Tibial artery (tissue), 4 donors: ENCODE results near the gene PRR14L.

ENCODE experiments used
- DNase-seq, 2 donors: peaks; one replicate each; pipeline ENCODE4 v3.0.0-alpha.2; 2019
- H3K27ac ChIP-seq, 2 donors: fragments of 200-600 bp; sonication (generic) in 1 of 2; 1 replicate in 1 of 2; 2 replicates in 1 of 2; pipeline ENCODE4 v1.5.1; 2018 to 2019; ENCODE audit warnings: mild to moderate bottlenecking in 1 of 2
- H3K27me3 ChIP-seq, 2 donors: fragments of 200-600 bp; sonication (generic) in 1 of 2; one replicate each; pipeline versions ENCODE4 v1.5.1 to v1.6.0; 2016 to 2019
- H3K36me3 ChIP-seq, 3 donors: fragments of 200-600 bp; sonication (generic) in 2 of 3; one replicate each; pipeline ENCODE4 v1.5.1; 2016 to 2019; ENCODE audit warnings: mild to moderate bottlenecking in 2 of 3
- H3K4me1 ChIP-seq, 4 donors: fragments of 200-600 bp; sonication (generic) in 2 of 4; 1 replicate in 3 of 4; 2 replicates in 1 of 4; pipeline ENCODE4 v1.5.1; 2016 to 2019
- H3K4me3 ChIP-seq, 2 donors: fragments of 200-600 bp; sonication (generic) in 1 of 2; 1 replicate in 1 of 2; 2 replicates in 1 of 2; pipeline ENCODE4 v1.5.1; 2018 to 2019; ENCODE audit warnings: mild to moderate bottlenecking in 2 of 2
- H3K9me3 ChIP-seq, 3 donors: fragments of 200-600 bp; sonication (generic) in 1 of 3; one replicate each; pipeline ENCODE4 v1.5.1; 2016 to 2019
- CTCF ChIP-seq, 2 experiments: fragments of 200-600 bp in 1 of 2; fragments of 450-650 bp in 1 of 2; IDR thresholded peaks; one replicate each; pipeline ENCODE4 v1.5.1; 2017 to 2019; ENCODE audit warnings: antibody characterized with exemption in 2 of 2, mild to moderate bottlenecking in 1 of 2, moderate library complexity in 1 of 2
- intact Hi-C: fragments of 100-400 bp; cut with DNase I; formaldehyde crosslinking; loops from one replicate; pipeline ENCODE4 v1.15.0; 2023; ENCODE audit warnings: low total_unique reads

The PRR14L gene

GRCh38 chr22:31737932-31738331 is 12.0 kb downstream of the PRR14L start:
- no peak for TF ChIP-seq CTCF (IDR thresholded peaks at IDR 0.05)
- Histone ChIP-seq H3K4me3 (no peak overlapping the region), H3K27me3 (no peaks in the 10 kb centered on the region), H3K4me1 (peaks cover 0 to 18% (median 4%) of the 10 kb centered on the region in 4 donors), H3K36me3 (peaks cover 0 to 48% (median 4%) of the 10 kb centered on the region in 3 donors), H3K27ac (no peak overlapping the region), H3K9me3 (no peaks in the 10 kb centered on the region)
- DNase-seq: no peak
- intact Hi-C loops: no loop called here

- Histone ChIP-seq H3K9me3 (no peaks in the 10 kb centered on the region), H3K27ac (no peak overlapping the region), H3K4me3 (no peak overlapping the region), H3K4me1 (peaks cover 0 to 18% (median 4%) of the 10 kb centered on the region in 4 donors), H3K36me3 (peaks cover 0 to 48% (median 0%) of the 10 kb centered on the region in 3 donors), H3K27me3 (no peaks in the 10 kb centered on the region)
- TF ChIP-seq CTCF (IDR thresholded peaks at IDR 0.05): no peak
- DNase-seq: no peak
- intact Hi-C loops: no loop called here
These were observed 13.5 kb downstream of the PRR14L start for GRCh38 chr22:31736458-31736857.

- intact Hi-C loops: no loop called here
- no peak for TF ChIP-seq CTCF (IDR thresholded peaks at IDR 0.05)
- H3K4me1 ChIP-seq: peaks cover 0 to 9% (median 3%) of the 10 kb centered on the region in 4 donors
- H3K4me3 ChIP-seq: no peak overlapping the region
- H3K27me3 ChIP-seq: no peaks in the 10 kb centered on the region
- H3K9me3 ChIP-seq: no peaks in the 10 kb centered on the region
- no peak overlapping the region for H3K27ac ChIP-seq
- peaks cover 0 to 37% (median 0%) of the 10 kb centered on the region in 3 donors for H3K36me3 ChIP-seq
- no peak for DNase-seq
These were observed 15.4 kb downstream of the PRR14L start for GRCh38 chr22:31734512-31734911.

- TF ChIP-seq CTCF (IDR thresholded peaks at IDR 0.05): no peak
- H3K4me3 ChIP-seq: no peak overlapping the region
- no peak for DNase-seq
- intact Hi-C loops: no loop called here
- H3K36me3 ChIP-seq: peaks cover 0 to 31% (median 0%) of the 10 kb centered on the region in 3 donors
- H3K4me1 ChIP-seq: peaks cover 0 to 2% (median 0%) of the 10 kb centered on the region in 4 donors
- H3K27me3 ChIP-seq: no peaks in the 10 kb centered on the region
- H3K27ac ChIP-seq: no peak overlapping the region
- no peaks in the 10 kb centered on the region for H3K9me3 ChIP-seq
These were observed 16.3 kb downstream of the PRR14L start for GRCh38 chr22:31733580-31734079.

- Histone ChIP-seq H3K27ac (no peak overlapping the region), H3K27me3 (no peaks in the 10 kb centered on the region), H3K4me3 (no peak overlapping the region), H3K4me1 (no peaks in the 10 kb centered on the region), H3K36me3 (peaks cover 0 to 18% (median 2%) of the 10 kb centered on the region in 3 donors), H3K9me3 (no peaks in the 10 kb centered on the region)
- no peak for DNase-seq
- no peak for TF ChIP-seq CTCF (IDR thresholded peaks at IDR 0.05)
- intact Hi-C loops: no loop called here
These were observed 17.7 kb downstream of the PRR14L start for GRCh38 chr22:31732089-31732829.
